Left ventricle myocardium superior (tissue), 1 donor: ENCODE results near the gene OTOP1. TPM values are rescaled to one million over a fixed set of nuclear protein-coding genes. Genes with fewer than 3 reads are reported as not detected.
"Not testable (repeated sequence)": the region's sequence is repeated elsewhere in the genome, so short reads cannot be mapped to it uniquely, and the experiment has no call there.

Source experiments
- ATAC-seq: fragments of 200-7000 bp; cut with Tn5 transposase; one replicate; pipeline ENCODE4 v1.9.1; 2020; ENCODE audit warnings: mild to moderate bottlenecking, moderate library complexity
- DNase-seq: peaks from one replicate; pipeline ENCODE4 v3.0.0-alpha.2; 2020
- intact Hi-C: fragments of 100-400 bp; cut with micrococcal nuclease; formaldehyde crosslinking; loops from one replicate; pipeline ENCODE4 v1.11.0; 2022
- long read RNA-seq: library from polyadenylated mRNA; unstranded; transcript quantifications from one replicate; pipeline ENCODE4 v2.0.0, GENCODE V29; 2021
- total RNA-seq: library from RNA; stranded (reverse); fragmentation: NEBNext Ultra II Directional; extraction: Animal tissue kit (Norgen Biotek cat#: 25700); gene quantifications from one replicate; pipeline ENCODE4 v1.2.1, GENCODE V29; 2021
- donor health status: DM: no; HTN: yes; CAD: no; lungs with severe emphysema.

OTOP1 gene
- total RNA-seq, result not detected
- long read RNA-seq, result 0 reads

- no peak for ATAC-seq
- no peak for DNase-seq
- intact Hi-C loops, result no loop called here
These were observed at the start of gene OTOP1 for GRCh38 chr4:4226606-4227438. Gene OTOP1 (minus strand): TSS chr4:4226929. CDS start chr4:4226864, 65 bp downstream.

DNA sequence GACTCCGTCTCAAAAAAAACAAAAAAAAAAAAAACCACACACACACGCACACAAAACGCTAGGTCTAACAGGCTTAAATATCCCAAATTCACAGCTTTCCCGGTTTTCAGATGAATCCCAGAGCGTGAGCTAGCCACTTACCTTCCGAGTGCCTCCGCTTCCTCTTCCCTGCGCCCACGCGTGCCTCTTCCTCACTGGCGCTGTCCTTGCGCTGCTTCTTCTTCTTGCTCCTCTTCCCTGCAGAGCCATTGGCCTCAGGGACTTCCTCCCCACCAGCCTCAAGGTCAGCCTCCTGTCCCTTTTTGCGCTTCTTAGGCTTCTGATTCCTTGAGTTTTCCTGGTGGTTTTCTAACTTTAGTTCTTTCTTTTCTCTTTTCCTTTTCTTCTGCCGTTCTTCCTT, 47.5 kb upstream of the OTOP1 start:
- DNase-seq, result no peak
- intact Hi-C loops, result no loop called here
- no peak for ATAC-seq

DNA sequence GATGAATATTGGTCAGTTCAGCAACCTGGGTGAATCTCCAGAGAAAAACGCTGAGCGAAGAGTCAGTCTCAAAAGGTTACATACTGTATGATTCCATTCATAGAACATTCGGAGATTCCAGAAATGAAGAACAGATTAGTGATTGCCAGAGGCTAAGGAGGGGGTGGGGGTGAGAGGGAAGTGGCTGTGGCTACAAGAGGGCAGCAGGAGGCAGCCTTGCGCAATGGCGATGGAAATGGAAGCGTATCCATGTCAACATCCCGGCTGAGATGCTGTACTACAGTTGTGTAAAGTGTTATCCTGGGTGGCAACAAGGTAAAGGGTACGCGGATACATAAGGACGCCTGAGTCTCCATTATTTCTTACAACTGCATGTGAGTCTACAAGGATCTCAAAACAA, 45.2 kb upstream of the OTOP1 start:
- intact Hi-C loops, result no loop called here
- DNase-seq (no peak), ATAC-seq (no peak)

GRCh38 chr4:4270529-4270928, 43.8 kb upstream of the OTOP1 start:
- intact Hi-C loops, result no loop called here
- DNase-seq, result no peak
- no peak for ATAC-seq

DNA sequence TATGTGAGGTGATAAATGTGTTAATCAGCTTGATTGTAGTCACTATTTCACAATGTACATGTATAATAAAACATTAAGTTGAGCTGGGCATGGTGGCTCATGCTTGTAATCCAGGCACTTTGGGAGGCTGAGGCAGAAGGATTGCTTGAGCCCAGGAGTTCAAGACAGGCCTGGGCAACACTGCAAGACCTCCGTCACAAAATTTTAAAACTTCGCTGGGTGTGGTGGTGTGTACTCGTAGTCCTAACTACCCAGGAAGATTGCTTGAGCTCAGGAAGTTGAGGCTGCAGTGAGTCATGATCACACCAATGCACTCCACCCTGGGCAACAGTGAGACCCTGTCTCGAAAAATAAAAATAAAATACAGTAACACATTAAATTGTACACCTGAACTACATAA, 43.1 kb upstream of the OTOP1 start:
- ATAC-seq (peak; percentile 47), DNase-seq (no peak)
- intact Hi-C loops, result no loop called here

GRCh38 chr4:4269331-4269731, 42.6 kb upstream of the OTOP1 start:
- intact Hi-C loops, result no loop called here
- no peak for ATAC-seq
- no peak for DNase-seq

GRCh38 chr4:4268776-4269175, 42.0 kb upstream of the OTOP1 start:
- no peak for DNase-seq
- intact Hi-C loops, result no loop called here
- ATAC-seq, result no peak

DNA sequence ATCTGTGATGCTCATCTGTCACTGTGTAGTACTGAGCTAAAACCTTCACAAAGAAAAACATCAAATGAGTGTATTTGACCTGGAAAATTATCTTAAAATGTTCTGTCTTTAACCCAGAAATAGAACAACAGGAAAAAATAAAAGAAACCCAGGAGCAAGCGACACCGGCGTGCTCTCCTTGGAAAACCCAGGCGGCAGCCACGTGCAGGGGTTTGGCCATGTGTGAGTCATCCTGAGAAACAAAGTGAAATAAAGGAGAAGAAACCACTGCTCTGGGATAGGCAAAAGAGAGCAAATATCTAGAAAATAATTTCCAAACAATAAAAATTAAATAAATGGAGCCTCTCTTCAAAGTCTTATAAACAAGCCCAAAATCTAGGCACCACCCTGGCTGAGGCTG, 41.3 kb upstream of the OTOP1 start:
- intact Hi-C loops, result no loop called here
- ATAC-seq (no peak), DNase-seq (no peak)

DNA sequence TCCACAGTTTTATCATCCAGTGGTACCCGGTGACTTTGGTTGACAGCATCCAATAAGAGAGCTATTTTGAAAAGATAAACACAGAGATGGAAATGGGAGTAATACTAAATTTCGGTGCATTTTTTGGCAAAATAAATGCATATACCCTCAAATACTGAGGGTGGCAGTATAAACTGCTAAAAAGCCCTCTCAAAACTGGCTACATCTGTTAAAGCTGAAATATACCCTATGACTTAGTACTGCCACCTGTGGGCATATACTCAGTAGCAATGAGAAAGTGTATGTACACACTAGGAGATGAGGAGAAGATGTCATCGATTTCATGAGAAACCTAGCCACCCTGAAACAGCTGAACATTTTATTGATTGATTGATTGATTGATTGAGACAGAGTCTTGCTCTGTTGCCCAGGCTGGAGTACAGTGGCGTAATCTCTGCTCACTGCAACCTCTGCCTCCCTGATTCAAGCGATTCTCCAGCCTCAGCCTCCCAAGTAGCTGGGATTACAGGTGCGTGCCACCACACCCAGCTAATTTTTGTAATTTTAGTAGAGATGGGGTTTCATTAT, 33.5 kb upstream of the OTOP1 start:
- DNase-seq (no peak), ATAC-seq (peak; percentile 25)
- intact Hi-C loops, result no loop called here

GRCh38 chr4:4259484-4260100, 32.9 kb upstream of the OTOP1 start:
- DNase-seq (no peak), ATAC-seq (no peak)
- intact Hi-C loops, result no loop called here

DNA sequence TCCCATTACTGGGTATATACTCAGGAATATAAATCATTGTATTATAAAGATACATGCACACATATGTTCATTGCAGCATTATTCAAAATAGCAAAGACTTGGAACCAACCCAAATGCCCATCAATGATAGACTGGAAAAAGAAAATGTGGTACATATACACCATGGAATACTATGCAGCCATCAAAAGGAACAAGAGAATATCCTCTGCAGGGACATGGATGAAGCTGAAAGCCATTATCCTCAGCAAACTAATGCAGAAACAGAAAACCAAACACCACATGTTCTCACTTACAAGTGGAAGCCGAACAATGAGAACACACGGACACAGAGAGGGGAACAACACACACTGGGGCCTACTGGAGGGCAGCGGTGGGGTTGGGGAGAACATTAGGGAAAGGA, 31.0 kb upstream of the OTOP1 start:
- intact Hi-C loops, ATAC-seq, DNase-seq: not testable (repeated sequence)

- intact Hi-C loops, result no loop called here
- ATAC-seq (no peak), DNase-seq (no peak)
These were observed 30.1 kb upstream of the OTOP1 start for GRCh38 chr4:4256799-4257198.

DNA sequence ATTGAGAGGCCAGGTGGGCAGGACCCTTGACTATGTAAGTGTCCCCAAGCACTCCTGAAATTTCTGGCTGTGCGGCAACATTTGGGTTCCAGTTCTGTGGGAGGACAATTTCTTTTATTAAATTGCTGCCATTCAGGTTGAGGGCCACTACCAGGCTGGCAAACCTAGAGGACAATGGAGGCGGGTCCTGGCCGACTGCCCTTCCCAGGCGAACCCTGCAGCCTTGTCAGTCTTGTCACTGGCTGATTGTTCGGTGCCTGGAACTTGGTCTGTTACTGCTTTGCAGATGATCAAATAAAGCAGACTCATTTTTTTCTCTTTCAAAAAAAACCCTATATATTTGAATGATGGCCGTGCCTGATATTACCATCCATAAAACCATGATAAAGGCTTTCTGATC, 27.9 kb upstream of the OTOP1 start:
- intact Hi-C loops, result loop anchor here (5.0 kb wide), 1 partner anchor 78 kb away; no protein-coding TSS in a partner anchor
- DNase-seq (no peak), ATAC-seq (no peak)

DNA sequence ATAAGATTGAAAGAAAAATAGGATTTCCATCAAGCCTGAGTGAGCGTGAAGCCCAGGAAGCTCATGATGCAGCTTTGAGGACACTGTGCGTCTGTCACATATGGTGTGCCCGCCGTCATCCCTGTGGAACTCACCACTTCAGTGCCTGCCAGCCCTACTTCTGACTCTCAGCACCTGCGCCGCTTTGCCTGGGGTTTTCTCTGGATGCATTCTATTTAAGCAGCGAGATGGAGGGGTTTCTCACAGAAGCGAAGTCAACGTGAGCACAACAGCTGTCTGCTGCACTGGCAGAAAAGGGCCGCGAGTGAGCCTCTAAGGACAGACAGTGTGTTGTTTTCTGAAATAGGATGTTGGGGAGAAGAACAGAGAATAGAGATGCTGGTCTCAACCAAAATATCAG, 27.5 kb upstream of the OTOP1 start:
- no peak for ATAC-seq
- intact Hi-C loops, result loop anchor here (5.0 kb wide), 1 partner anchor 78 kb away; no protein-coding TSS in a partner anchor
- DNase-seq, result no peak

- intact Hi-C loops, result loop anchor here (5.0 kb wide), 1 partner anchor 82 kb away; no protein-coding TSS in a partner anchor
- no peak for ATAC-seq
- no peak for DNase-seq
These were observed 23.1 kb upstream of the OTOP1 start for GRCh38 chr4:4249866-4250265.

GRCh38 chr4:4249342-4249741, 22.6 kb upstream of the OTOP1 start:
- ATAC-seq, DNase-seq, intact Hi-C loops: not testable (repeated sequence)

DNA sequence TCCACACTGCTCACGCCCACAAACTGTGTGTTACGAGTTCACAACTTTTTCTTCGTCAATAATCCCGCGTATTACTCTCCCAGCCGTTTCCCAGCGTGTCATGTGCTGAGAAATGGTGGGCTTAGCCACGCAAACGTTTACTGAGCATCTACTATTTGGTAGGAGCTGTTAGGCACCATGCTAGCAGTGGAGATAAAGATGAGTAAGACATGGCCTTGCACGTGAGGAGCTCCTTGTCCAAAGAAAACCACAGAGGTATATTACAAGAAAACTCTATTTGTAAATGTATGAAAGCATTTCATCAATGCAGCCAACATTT, 22.1 kb upstream of the OTOP1 start:
- ATAC-seq, result no peak
- intact Hi-C loops, result no loop called here
- no peak for DNase-seq

DNA sequence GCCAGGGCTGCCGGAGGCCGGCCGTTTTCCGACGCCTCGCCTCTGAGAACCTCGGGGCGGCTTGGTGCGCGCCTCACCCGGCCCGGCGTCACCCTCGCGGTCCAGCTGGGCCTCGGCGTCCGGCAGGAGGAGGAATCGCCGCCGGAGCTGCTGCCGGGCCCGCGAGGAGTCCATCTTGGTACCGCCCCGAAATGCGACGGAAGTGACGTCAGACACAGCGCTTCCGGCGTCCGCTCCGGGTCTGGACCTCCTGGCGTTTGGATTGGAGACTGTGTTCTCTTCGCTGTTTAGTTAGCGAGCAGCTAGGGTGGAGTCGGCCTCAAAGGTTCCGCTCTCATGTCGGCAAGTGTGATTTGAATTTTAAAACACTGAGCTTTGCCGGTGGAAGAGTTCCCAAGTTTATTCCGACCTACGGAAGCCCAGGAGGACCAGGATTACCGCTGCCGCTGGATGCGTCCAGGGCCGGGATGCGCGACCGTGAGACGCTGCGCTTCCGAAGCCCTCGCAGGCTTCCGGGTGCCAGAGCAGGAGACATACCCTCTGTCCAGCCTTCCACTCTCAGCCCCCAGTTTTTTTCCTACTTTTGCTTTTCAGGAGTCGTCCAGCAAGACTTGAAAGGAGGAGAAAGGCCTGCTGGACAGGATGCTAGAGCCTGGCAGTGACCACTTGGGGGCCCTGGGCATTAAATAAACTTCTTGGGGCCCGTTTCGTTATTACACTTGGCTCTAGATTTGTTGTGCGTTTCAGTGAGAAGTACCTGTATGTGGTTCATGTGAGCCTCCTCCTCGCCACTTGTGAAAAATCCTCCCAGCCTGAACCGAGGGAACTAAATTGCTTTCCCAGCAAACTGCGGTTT, 21.5 kb upstream of the OTOP1 start, which contains the start of gene TMEM128:
TSS of gene TMEM128 (minus strand) at position 195 of the 856 bp plus-strand sequence. CDS start at position 174, 21 bp downstream.
- ATAC-seq (peak; percentile 98), DNase-seq (peak; percentile 94)
- intact Hi-C loops, result no loop called here

- DNase-seq (no peak), ATAC-seq (no peak)
- intact Hi-C loops, result no loop called here
These were observed 20.9 kb upstream of the OTOP1 start for GRCh38 chr4:4247696-4248028.

DNA sequence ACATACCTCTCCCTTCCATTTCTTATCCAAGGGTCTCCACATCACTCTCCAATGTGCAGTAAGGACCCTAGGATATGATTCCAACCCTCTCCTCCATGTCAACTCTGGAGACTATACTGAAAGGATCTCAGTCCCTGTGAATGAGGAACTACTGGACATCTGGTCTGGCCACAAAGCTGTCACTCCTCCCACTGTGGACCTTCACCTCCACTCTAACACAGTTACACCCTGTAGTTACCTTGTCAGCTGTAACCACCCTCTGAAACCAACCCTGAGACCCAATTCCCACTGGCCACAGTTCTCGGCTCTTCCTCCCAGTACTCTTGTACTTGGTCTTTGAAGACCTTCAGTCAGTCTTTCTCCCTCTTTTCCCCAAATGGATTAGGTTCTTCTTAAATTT, 18.4 kb upstream of the OTOP1 start:
- intact Hi-C loops, result no loop called here
- no peak for DNase-seq
- no peak for ATAC-seq
